Tibial nerve (tissue), 4 donors: ENCODE measurements around the gene AURKB. TPM values are rescaled to one million over a fixed set of nuclear protein-coding genes. Genes with fewer than 3 reads are reported as not detected.

Experiments used
- DNase-seq, 2 donors: peaks; one replicate each; pipeline ENCODE4 v3.0.0-alpha.2; 2019; ENCODE audit warnings: low spot score in 2 of 2
- H3K27ac ChIP-seq, 4 donors: fragments of 200-600 bp; sonication (generic) in 3 of 4; one replicate each; pipeline ENCODE4 v1.5.1; 2017 to 2019; ENCODE audit warnings: mild to moderate bottlenecking in 1 of 4
- H3K27me3 ChIP-seq, 2 donors: fragments of 200-600 bp; sonication (generic) in 1 of 2; one replicate each; pipeline versions ENCODE4 v1.5.1 to v1.6.0; 2017 to 2019
- H3K36me3 ChIP-seq, 3 donors: fragments of 200-600 bp; sonication (generic); one replicate each; pipeline ENCODE4 v1.5.1; 2018 to 2019
- H3K4me1 ChIP-seq, 4 donors: fragments of 200-600 bp; sonication (generic) in 3 of 4; one replicate each; pipeline ENCODE4 v1.5.1; 2017 to 2019
- H3K4me3 ChIP-seq, 4 donors: fragments of 200-600 bp; sonication (generic) in 3 of 4; one replicate each; pipeline ENCODE4 v1.5.1; 2017 to 2019; ENCODE audit warnings: mild to moderate bottlenecking in 1 of 4, moderate library complexity in 1 of 4
- H3K9me3 ChIP-seq, 4 donors: fragments of 200-600 bp; sonication (generic) in 3 of 4; one replicate each; pipeline ENCODE4 v1.5.1; 2017 to 2019
- CTCF ChIP-seq, 5 experiments: fragments of 200-600 bp in 3 of 5; fragments of 450-650 bp in 2 of 5; sonication (generic) in 3 of 5; IDR thresholded peaks; one replicate each; pipeline ENCODE4 v1.5.1; 2016 to 2019; ENCODE audit warnings: antibody characterized with exemption in 5 of 5, mild to moderate bottlenecking in 3 of 5, moderate library complexity in 2 of 5
- EP300 ChIP-seq, 2 donors: sonication (generic); formaldehyde crosslinking; IDR thresholded peaks; one replicate each; pipeline ENCODE4 v1.6.1; 2017; ENCODE audit warnings: antibody characterized with exemption in 2 of 2, mild to moderate bottlenecking in 1 of 2
- POLR2A ChIP-seq, 2 donors: fragments of 450-650 bp; IDR thresholded peaks; one replicate each; pipeline ENCODE4 v1.6.1; 2017; ENCODE audit warnings: antibody characterized with exemption in 2 of 2, mild to moderate bottlenecking in 2 of 2, moderate library complexity in 2 of 2
- WGBS, 2 donors: methylation state at CpG; one replicate each; pipeline ENCODE4 v1.1.5; 2018; 5-methylcytosine and 5-hydroxymethylcytosine counted together
- total RNA-seq, 4 donors: library from RNA; depleted of rRNA; stranded (reverse); fragments of >200 nt; gene quantifications; one replicate each; pipeline ENCODE4 v1.1.0, GENCODE V29; 2016

The AURKB gene
- 10 to 100 TPM; 31.2 to 78.1 (median 39.6) TPM for total RNA-seq

DNA sequence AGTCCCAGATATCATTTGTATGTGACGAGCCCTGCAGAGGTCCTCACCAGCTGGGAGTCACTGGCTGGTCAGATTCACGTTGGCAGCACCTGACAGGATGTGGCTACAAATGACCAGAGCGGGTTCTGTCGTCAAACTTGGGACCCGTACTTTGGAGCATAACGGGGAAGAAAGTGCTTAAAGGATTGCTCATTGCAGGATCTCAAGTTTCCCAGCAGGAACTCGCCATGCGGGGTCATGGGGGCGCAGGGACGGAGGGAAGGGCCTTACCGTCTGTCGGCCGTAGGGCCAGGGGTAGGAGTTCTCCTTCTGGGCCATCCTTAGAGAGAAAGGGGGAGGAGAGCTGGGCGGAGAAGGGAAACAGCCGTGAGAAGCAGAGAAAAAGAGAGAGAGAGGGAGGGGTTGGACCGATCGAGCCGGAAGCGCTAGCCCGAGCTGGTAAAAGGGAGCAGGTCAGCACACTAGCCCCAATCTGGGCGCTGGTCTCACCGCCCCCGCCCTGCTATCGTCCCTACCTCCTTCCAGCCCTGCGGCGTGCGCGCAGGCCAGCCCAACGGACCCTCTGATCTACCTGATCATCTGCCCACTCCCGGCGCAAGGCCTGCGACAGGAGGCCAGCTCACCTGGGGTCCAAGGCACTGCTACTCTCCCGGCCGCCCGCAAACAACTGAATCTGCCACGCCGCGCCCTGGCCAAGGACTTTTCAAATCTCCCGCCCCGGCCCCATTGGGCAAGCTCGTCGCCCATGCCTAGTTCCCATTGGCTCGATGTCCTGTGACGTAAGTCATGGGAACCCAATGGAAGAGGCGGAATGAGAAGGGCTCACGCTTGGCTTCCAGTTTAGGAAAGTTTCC lies at the start of gene AURKB:
Gene AURKB (minus strand): TSS at position 669 of the 854 bp plus-strand sequence. CDS start 351 bp downstream, at position 318.
- WGBS, 2 donors, result 2 to 3% methylated on average over 45 of the region's 46 CpGs

GRCh38 chr17:8257801-8258200 lies 47.4 kb upstream of the AURKB start:
- TF ChIP-seq EP300 (IDR thresholded peaks at IDR 0.05) (no peak), CTCF (IDR thresholded peaks at IDR 0.05) (no peak), POLR2A (IDR thresholded peaks at IDR 0.05) (no peak)
- H3K4me1 ChIP-seq, result no peaks in the 10 kb centered on the region
- H3K36me3 ChIP-seq, result peaks cover 0 to 91% (median 5%) of the 10 kb centered on the region in 3 donors

More for the DNA sequence above, at the start of gene AURKB:
- Histone ChIP-seq H3K4me1 (peaks cover 0 to 15% (median 7%) of the 10 kb centered on the region in 4 donors), H3K36me3 (no peaks in the 10 kb centered on the region), H3K27ac (peak within 1 kb of the TSS; percentile 80 to 93 (median 84)), H3K9me3 (no peaks in the 10 kb centered on the region), H3K27me3 (no peaks in the 10 kb centered on the region), H3K4me3 (peak within 1 kb of the TSS; percentile 45 to 66 (median 52))
- peak; percentile 91 to 98 for DNase-seq
- TF ChIP-seq EP300 (IDR thresholded peaks at IDR 0.05), result peak in 1 of 2 donors; percentile 80
- no peak for TF ChIP-seq POLR2A (IDR thresholded peaks at IDR 0.05)

DNA sequence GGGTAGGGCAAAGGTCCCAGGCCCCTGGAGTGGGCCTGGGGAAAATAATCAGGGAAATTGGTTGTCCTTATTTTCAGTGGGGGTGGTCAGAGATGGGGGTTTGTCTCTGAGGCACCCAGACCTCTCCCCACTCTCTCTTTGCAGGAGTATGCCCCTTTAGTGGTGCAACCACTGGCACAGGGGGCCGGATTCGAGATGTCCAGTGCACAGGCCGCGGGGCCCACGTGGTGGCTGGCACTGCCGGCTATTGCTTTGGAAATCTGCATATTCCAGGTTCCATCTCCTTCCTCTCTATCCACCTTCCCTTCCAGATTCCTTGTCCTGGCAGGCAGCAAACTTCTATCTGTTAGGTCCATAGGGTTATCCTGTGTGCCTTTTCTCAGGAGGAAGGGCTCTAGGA lies 46.3 kb upstream of the AURKB start:
- no peak for DNase-seq
- Histone ChIP-seq H3K27ac (no peak overlapping the region), H3K36me3 (peaks cover 0 to 80% (median 5%) of the 10 kb centered on the region in 3 donors), H3K4me1 (no peaks in the 10 kb centered on the region), H3K4me3 (no peak overlapping the region), H3K27me3 (no peaks in the 10 kb centered on the region), H3K9me3 (no peaks in the 10 kb centered on the region)
- no peak for TF ChIP-seq POLR2A (IDR thresholded peaks at IDR 0.05)
- TF ChIP-seq CTCF (IDR thresholded peaks at IDR 0.05), result no peak
- no peak for TF ChIP-seq EP300 (IDR thresholded peaks at IDR 0.05)
- WGBS, 2 donors, result 98 to 99% methylated on average over 6 of the region's 6 CpGs

More at GRCh38 chr17:8257801-8258200, 47.4 kb upstream of the AURKB start:
- 92 to 95% methylated on average over 8 of the region's 8 CpGs for whole genome bisulfite sequencing, 2 donors
- Histone ChIP-seq H3K4me3 (no peak overlapping the region), H3K27ac (no peak overlapping the region), H3K27me3 (no peaks in the 10 kb centered on the region), H3K9me3 (no peaks in the 10 kb centered on the region)
- DNase-seq, result no peak

DNA sequence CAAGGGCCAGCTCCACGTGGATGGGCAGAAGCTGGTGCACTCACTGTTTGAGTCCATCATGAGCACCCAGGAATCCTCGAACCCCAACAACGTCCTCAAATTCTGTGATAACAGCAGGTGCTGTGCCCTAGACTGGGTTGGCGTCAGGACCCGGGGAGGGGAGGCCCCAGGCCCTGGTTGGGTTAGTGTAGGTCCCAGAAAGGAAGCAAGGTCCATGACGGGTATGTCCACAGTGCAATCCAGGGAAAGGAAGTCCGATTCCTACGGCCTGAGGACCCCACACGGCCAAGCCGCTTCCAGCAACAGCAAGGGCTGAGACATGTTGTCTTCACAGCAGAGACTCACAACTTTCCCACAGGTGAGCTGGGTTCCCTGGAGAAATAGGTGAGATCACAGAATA lies 45.9 kb upstream of the AURKB start:
- H3K36me3 ChIP-seq, result peaks cover 0 to 76% (median 5%) of the 10 kb centered on the region in 3 donors

DNA sequence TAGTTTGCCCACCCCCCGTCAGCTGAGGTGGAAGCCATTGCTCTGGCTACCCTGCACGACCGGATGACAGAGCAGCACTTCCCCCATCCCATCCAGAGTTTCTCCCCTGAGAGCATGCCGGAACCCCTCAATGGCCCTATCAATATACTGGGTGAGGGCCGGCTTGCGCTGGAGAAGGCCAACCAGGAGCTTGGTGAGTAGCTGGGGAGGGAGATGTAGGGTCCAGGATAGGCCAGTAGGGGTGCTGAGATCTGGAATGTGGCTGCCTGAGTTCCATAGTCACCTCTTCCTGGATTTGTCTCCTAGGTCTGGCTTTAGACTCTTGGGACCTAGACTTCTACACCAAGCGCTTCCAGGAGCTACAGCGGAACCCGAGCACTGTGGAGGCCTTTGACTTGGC lies 45.1 kb upstream of the AURKB start:
- no peak overlapping the region for H3K4me3 ChIP-seq
- no peaks in the 10 kb centered on the region for H3K4me1 ChIP-seq
- no peak overlapping the region for H3K27ac ChIP-seq
- WGBS, 2 donors, result 91% methylated on average over 9 of the region's 9 CpGs
- TF ChIP-seq CTCF (IDR thresholded peaks at IDR 0.05) (no peak), EP300 (IDR thresholded peaks at IDR 0.05) (no peak), POLR2A (IDR thresholded peaks at IDR 0.05) (no peak)
- peaks cover 0 to 68% (median 5%) of the 10 kb centered on the region in 3 donors for H3K36me3 ChIP-seq
- no peaks in the 10 kb centered on the region for H3K9me3 ChIP-seq
- DNase-seq, result no peak
- no peaks in the 10 kb centered on the region for H3K27me3 ChIP-seq

More for the DNA sequence above, 45.9 kb upstream of the AURKB start:
- 91 to 93% methylated on average over 10 of the region's 10 CpGs for WGBS, 2 donors
- Histone ChIP-seq H3K27me3 (no peaks in the 10 kb centered on the region), H3K9me3 (no peaks in the 10 kb centered on the region), H3K4me3 (no peak overlapping the region), H3K27ac (no peak overlapping the region), H3K4me1 (no peaks in the 10 kb centered on the region)
- TF ChIP-seq CTCF (IDR thresholded peaks at IDR 0.05) (no peak), POLR2A (IDR thresholded peaks at IDR 0.05) (no peak), EP300 (IDR thresholded peaks at IDR 0.05) (no peak)
- no peak for DNase-seq
